ENCODE measurements around the gene OSCAR.

GRCh38 chr19:54138489-54139256 is 38.1 kb upstream of the OSCAR start:
- TF ChIP-seq POLR2A (IDR thresholded peaks at IDR 0.05; ENCODE audit: low read length): no peak
- TF ChIP-seq GATA1 (IDR thresholded peaks at IDR 0.05; ENCODE audit: low read depth, low read length): no peak

Data from erythroblast (primary cell).